ENCODE measurements around the gene CTNNA3. TPM values are rescaled to one million over a fixed set of nuclear protein-coding genes. Genes with fewer than 3 reads are reported as not detected.

Gene CTNNA3
- total and polyA plus RNA-seq, 2 of the 4 experiments (the other 2 are of a cell fraction) = 0.19 to 0.90 TPM

DNA sequence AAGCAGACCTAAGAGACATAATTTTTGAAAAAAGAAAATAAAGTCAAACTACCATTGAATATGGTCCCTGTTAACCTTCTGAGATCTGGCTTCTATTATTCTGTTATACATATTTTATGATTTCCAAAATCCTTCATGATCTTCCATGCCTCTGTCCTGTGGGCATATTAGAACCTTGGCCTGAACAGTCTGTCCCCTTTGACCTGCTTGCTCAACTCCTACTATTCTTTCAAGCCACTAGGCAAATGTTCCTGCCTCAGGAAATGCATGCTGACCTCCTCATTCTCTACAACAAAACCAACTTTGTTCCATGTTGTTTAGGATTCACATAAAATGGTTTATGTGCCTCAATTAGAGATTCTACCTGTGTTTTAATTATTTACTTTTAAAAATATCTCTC, 1315.0 kb downstream of the CTNNA3 start:
- Histone ChIP-seq H2AK9ac (replicated peaks; ENCODE audit: low read depth, low read length, poor library complexity) (no peak overlapping the region), H2BK20ac (ENCODE audit: low read depth, low read length) (no peak overlapping the region), H3K4me2 (ENCODE audit: low read depth, low read length) (no peak overlapping the region), H3K14ac (replicated peaks; ENCODE audit: low read depth, low read length) (no peak overlapping the region), H2BK120ac (ENCODE audit: low read depth, low read length) (no peak overlapping the region), H3K36me3 (ENCODE audit: control insufficient read depth, insufficient read depth, low read length) (no peaks in the 10 kb centered on the region), H3K9ac (ENCODE audit: low read depth, low read length) (no peak overlapping the region), H3K9me1 (ENCODE audit: insufficient read depth, low read length) (no peaks in the 10 kb centered on the region), H3K4ac (ENCODE audit: low read depth, low read length) (no peak overlapping the region), H3K4me1 (ENCODE audit: control insufficient read depth, insufficient read depth, low read length) (no peaks in the 10 kb centered on the region), H2BK5ac (ENCODE audit: low read depth, low read length, poor library complexity, severe bottlenecking) (no peak overlapping the region), H3K56ac (ENCODE audit: extremely low read depth, insufficient read depth, low read length) (no peak overlapping the region), H3K27me3 (ENCODE audit: control insufficient read depth, insufficient read depth, low read length) (no peaks in the 10 kb centered on the region), H3K23ac (ENCODE audit: low read depth, low read length) (no peak overlapping the region), H3K18ac (ENCODE audit: low read depth, low read length) (no peak overlapping the region), H3K4me3 (ENCODE audit: insufficient read depth, low read depth, low read length) (no peak overlapping the region), H2BK15ac (ENCODE audit: low read depth, low read length) (no peak overlapping the region), H4K91ac (ENCODE audit: insufficient read depth, low read depth, low read length) (no peak overlapping the region), H3K9me3 (ENCODE audit: control insufficient read depth, insufficient read depth, low read length) (peaks cover 1% of the 10 kb centered on the region; the same call in 1 of the 2 replicates), H3K79me1 (ENCODE audit: low read depth in 1 of 2, low read length in 2 of 2) (no peaks in the 10 kb centered on the region), H4K20me1 (ENCODE audit: insufficient read depth, low read length) (no peaks in the 10 kb centered on the region), H2AK5ac (ENCODE audit: low read depth, low read length) (no peak overlapping the region), H3K27ac (ENCODE audit: insufficient read depth, low read length) (no peak overlapping the region), H2AFZ (replicated peaks; ENCODE audit: low read length, poor library complexity) (no peak overlapping the region), H4K5ac (ENCODE audit: low read depth, low read length) (no peak overlapping the region), H4K8ac (ENCODE audit: low read depth in 2 of 2, low read length in 2 of 2) (no peak overlapping the region)
- no TSS peak for BruUV-seq (replicated peaks)
- intact Hi-C loops (cut with micrococcal nuclease) (no loop called here), in situ Hi-C loops (cut with MboI; ENCODE audit: low sequenced_read_pairs) (no loop called here), dilution Hi-C loops (cut with HindIII; ENCODE audit: low sequenced_read_pairs, unreplicated experiment) (no loop called here)
- no peak for TF ChIP-seq MAFK (IDR thresholded peaks at IDR 0.05; ENCODE audit: low read depth, low read length)
- no peak for TF ChIP-seq MAZ (IDR thresholded peaks at IDR 0.05; ENCODE audit: borderline replicate concordance, low read depth, low read length)
- no peak for TF ChIP-seq RAD21 (IDR thresholded peaks at IDR 0.05; ENCODE audit: low read length)
- TF ChIP-seq, protein P1, sequence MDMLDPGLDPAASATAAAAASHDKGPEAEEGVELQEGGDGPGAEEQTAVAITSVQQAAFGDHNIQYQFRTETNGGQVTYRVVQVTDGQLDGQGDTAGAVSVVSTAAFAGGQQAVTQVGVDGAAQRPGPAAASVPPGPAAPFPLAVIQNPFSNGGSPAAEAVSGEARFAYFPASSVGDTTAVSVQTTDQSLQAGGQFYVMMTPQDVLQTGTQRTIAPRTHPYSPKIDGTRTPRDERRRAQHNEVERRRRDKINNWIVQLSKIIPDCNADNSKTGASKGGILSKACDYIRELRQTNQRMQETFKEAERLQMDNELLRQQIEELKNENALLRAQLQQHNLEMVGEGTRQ (IDR thresholded peaks at IDR 0.05; ENCODE audit: low read depth, low read length) = no peak
- TF ChIP-seq CEBPB (IDR thresholded peaks at IDR 0.05; ENCODE audit: low read depth, low read length) = no peak
- no peak for TF ChIP-seq RCOR1 (IDR thresholded peaks at IDR 0.05; ENCODE audit: insufficient replicate concordance, low read length)
- no peak for TF ChIP-seq CHD1 (IDR thresholded peaks at IDR 0.05; ENCODE audit: low read depth, low read length)
- TF ChIP-seq, protein P2, sequence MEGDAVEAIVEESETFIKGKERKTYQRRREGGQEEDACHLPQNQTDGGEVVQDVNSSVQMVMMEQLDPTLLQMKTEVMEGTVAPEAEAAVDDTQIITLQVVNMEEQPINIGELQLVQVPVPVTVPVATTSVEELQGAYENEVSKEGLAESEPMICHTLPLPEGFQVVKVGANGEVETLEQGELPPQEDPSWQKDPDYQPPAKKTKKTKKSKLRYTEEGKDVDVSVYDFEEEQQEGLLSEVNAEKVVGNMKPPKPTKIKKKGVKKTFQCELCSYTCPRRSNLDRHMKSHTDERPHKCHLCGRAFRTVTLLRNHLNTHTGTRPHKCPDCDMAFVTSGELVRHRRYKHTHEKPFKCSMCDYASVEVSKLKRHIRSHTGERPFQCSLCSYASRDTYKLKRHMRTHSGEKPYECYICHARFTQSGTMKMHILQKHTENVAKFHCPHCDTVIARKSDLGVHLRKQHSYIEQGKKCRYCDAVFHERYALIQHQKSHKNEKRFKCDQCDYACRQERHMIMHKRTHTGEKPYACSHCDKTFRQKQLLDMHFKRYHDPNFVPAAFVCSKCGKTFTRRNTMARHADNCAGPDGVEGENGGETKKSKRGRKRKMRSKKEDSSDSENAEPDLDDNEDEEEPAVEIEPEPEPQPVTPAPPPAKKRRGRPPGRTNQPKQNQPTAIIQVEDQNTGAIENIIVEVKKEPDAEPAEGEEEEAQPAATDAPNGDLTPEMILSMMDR (conservative IDR thresholded peaks at IDR 0.05; ENCODE audit: low read depth, low read length) = no peak
- TF ChIP-seq MXI1 (IDR thresholded peaks at IDR 0.05; ENCODE audit: borderline replicate concordance, low read depth, low read length) = no peak
- TF ChIP-seq RFX5 (IDR thresholded peaks at IDR 0.05; ENCODE audit: low read depth, low read length) = no peak
- TF ChIP-seq BHLHE40 (IDR thresholded peaks at IDR 0.05; ENCODE audit: low read depth, low read length) = no peak
- no peak for TF ChIP-seq FOS (IDR thresholded peaks at IDR 0.05; ENCODE audit: low read depth, low read length)
- TF ChIP-seq, protein P3, sequence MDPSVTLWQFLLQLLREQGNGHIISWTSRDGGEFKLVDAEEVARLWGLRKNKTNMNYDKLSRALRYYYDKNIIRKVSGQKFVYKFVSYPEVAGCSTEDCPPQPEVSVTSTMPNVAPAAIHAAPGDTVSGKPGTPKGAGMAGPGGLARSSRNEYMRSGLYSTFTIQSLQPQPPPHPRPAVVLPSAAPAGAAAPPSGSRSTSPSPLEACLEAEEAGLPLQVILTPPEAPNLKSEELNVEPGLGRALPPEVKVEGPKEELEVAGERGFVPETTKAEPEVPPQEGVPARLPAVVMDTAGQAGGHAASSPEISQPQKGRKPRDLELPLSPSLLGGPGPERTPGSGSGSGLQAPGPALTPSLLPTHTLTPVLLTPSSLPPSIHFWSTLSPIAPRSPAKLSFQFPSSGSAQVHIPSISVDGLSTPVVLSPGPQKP (IDR thresholded peaks at IDR 0.05; ENCODE audit: borderline replicate concordance, low read depth, low read length) = no peak
- TF ChIP-seq POLR2A (IDR thresholded peaks at IDR 0.05; ENCODE audit: low read depth, low read length) = no peak
- DNase-seq (no peak), ATAC-seq (ENCODE audit: low read depth) (no peak)
- CTCF ChIA-PET = no interaction called here
- POLR2A ChIA-PET (ENCODE audit: unreplicated experiment) = no interaction called here
